DND-41 (cell line): ENCODE measurements around the gene HOMER1.

ENCODE experiments used
- CTCF ChIP-seq: IDR thresholded peaks from 2 replicates; pipeline ENCODE4 v1.5.1; 2012; ENCODE audit warnings: borderline replicate concordance, low read length, moderate library complexity, mild to moderate bottlenecking; ENCODE audit not compliant: poor library complexity, severe bottlenecking; ENCODE audit errors: extremely low read depth
- EZH2 ChIP-seq: IDR thresholded peaks from 3 replicates; pipeline ENCODE4 v1.6.1; 2012; ENCODE audit warnings: borderline replicate concordance, low read depth, mild to moderate bottlenecking, moderate library complexity, low read length, inconsistent platforms; ENCODE audit not compliant: severe bottlenecking

- no peak for TF ChIP-seq CTCF
- TF ChIP-seq EZH2: no peak
Measured at GRCh38 chr5:79456890-79457583, 56.9 kb downstream of the HOMER1 start.
